SU-DHL-6 (cell line): Measurements from ENCODE around the gene CTCF.

ENCODE experiments used
- H2AFZ ChIP-seq: fragments of 200-600 bp; sonication (generic); 2 replicates; pipeline ENCODE4 v1.6.1; 2014; ENCODE audit warnings: low read depth, mild to moderate bottlenecking, moderate library complexity, mixed read lengths, antibody characterized with exemption, low read length; ENCODE audit not compliant: severe bottlenecking
- H3F3A ChIP-seq: fragments of 200-600 bp; shearing (Covaris generic); 2 replicates; pipeline ENCODE4 v1.6.0; 2016; ENCODE audit warnings: antibody characterized with exemption, mild to moderate bottlenecking; ENCODE audit not compliant: insufficient read depth
- H3K27ac ChIP-seq: fragments of 200-600 bp; sonication (generic); 2 replicates; pipeline ENCODE4 v1.5.1; 2016; ENCODE audit warnings: low read depth, mild to moderate bottlenecking, low read length, moderate library complexity, mixed read lengths
- H3K27me3 ChIP-seq: fragments of 200-600 bp; sonication (generic), shearing (Covaris generic); 2 replicates; pipeline ENCODE4 v1.6.0; 2014; ENCODE audit warnings: mild to moderate bottlenecking, low read length
- H3K36me3 ChIP-seq: fragments of 200-600 bp; sonication (generic); 2 replicates; pipeline ENCODE4 v1.6.1; 2014; ENCODE audit warnings: mild to moderate bottlenecking, low read length, mixed read lengths
- H3K4me2 ChIP-seq: fragments of 300-600, 200-600 bp; shearing (Covaris generic), sonication (generic); 2 replicates; pipeline ENCODE4 v1.6.0; 2014; ENCODE audit warnings: low read length, low read depth, mild to moderate bottlenecking; ENCODE audit not compliant: poor library complexity, severe bottlenecking
- H3K4me3 ChIP-seq: fragments of 200-600 bp; sonication (generic); 2 replicates; pipeline ENCODE4 v1.5.1; 2014; ENCODE audit warnings: antibody characterized with exemption, low read length, mild to moderate bottlenecking, mixed read lengths; ENCODE audit not compliant: insufficient read depth, poor library complexity, severe bottlenecking
- H3K79me2 ChIP-seq: fragments of 200-600 bp; sonication (generic); 2 replicates; pipeline ENCODE4 v1.6.1; 2014; ENCODE audit warnings: mild to moderate bottlenecking, low read length, moderate library complexity; ENCODE audit not compliant: insufficient read depth
- H3K9ac ChIP-seq: fragments of 200-600 bp; sonication (generic); 2 replicates; pipeline ENCODE4 v1.7.0; 2014; ENCODE audit warnings: mild to moderate bottlenecking, low read length
- H3K9me2 ChIP-seq: fragments of 200-600 bp; sonication (generic); replicated peaks from 2 replicates; pipeline ENCODE4 v1.6.1; 2014; ENCODE audit warnings: low read length; ENCODE audit not compliant: insufficient read depth
- H3K9me3 ChIP-seq: fragments of 200-600 bp; sonication (generic); 2 replicates; pipeline ENCODE4 v1.6.1; 2014; ENCODE audit warnings: low read length, mixed read lengths; ENCODE audit not compliant: insufficient read depth
- H4K20me1 ChIP-seq: fragments of 200-600 bp; sonication (generic); 2 replicates; pipeline ENCODE4 v1.6.1; 2014; ENCODE audit warnings: low read depth, mild to moderate bottlenecking, antibody characterized with exemption, low read length, moderate library complexity, mixed read lengths
- CTCF ChIP-seq: fragments of 200-600 bp; sonication (generic); IDR thresholded peaks from one replicate; pipeline ENCODE4 v1.5.1; 2017; ENCODE audit warnings: antibody characterized with exemption, mild to moderate bottlenecking, low read length, moderate library complexity; ENCODE audit not compliant: insufficient read depth, poor library complexity, severe bottlenecking
- EZH2phosphoT487 ChIP-seq: fragments of 200-600 bp; sonication (generic), shearing (Covaris generic); conservative IDR thresholded peaks from 2 replicates; pipeline ENCODE4 v1.6.1; 2018; ENCODE audit warnings: mild to moderate bottlenecking, antibody characterized with exemption, low read length, moderate library complexity, mixed read lengths

The CTCF gene

GRCh38 chr16:67544329-67544841, 17.9 kb upstream of the CTCF start:
- H3K79me2 ChIP-seq, result no peaks in the 10 kb centered on the region; the same call in 1 of the 2 replicates
- TF ChIP-seq CTCF, result no peak
- no peak for TF ChIP-seq EZH2phosphoT487
- H3K9me3 ChIP-seq, result no peaks in the 10 kb centered on the region
- H3K27me3 ChIP-seq, result no peaks in the 10 kb centered on the region
- H3K36me3 ChIP-seq, result no peaks in the 10 kb centered on the region
- no peaks in the 10 kb centered on the region for H3K9me2 ChIP-seq
- no peak overlapping the region for H3K27ac ChIP-seq
- no peak overlapping the region for H3K9ac ChIP-seq
- peaks cover 23% of the 10 kb centered on the region for H3F3A ChIP-seq
- no peaks in the 10 kb centered on the region for H4K20me1 ChIP-seq
- H2AFZ ChIP-seq, result no peak overlapping the region
- H3K4me2 ChIP-seq, result no peak overlapping the region
- H3K4me3 ChIP-seq, result no peak overlapping the region

- H4K20me1 ChIP-seq, result no peaks in the 10 kb centered on the region
- no peaks in the 10 kb centered on the region; the same call in 1 of the 2 replicates for H3K79me2 ChIP-seq
- H2AFZ ChIP-seq, result no peak overlapping the region
- H3K4me2 ChIP-seq, result no peak overlapping the region
- H3K9ac ChIP-seq, result no peak overlapping the region
- H3K27ac ChIP-seq, result no peak overlapping the region
- peaks cover 30% of the 10 kb centered on the region for H3F3A ChIP-seq
- H3K9me3 ChIP-seq, result no peaks in the 10 kb centered on the region
- no peak overlapping the region for H3K4me3 ChIP-seq
- no peaks in the 10 kb centered on the region for H3K9me2 ChIP-seq
- no peaks in the 10 kb centered on the region for H3K27me3 ChIP-seq
- H3K36me3 ChIP-seq, result no peaks in the 10 kb centered on the region
- no peak for TF ChIP-seq EZH2phosphoT487
Observed at GRCh38 chr16:67544844-67545664, 17.3 kb upstream of the CTCF start.

- Histone ChIP-seq H3K4me3 (no peak overlapping the region), H3K9me2 (no peaks in the 10 kb centered on the region), H3K79me2 (no peaks in the 10 kb centered on the region; the same call in 1 of the 2 replicates), H3K9me3 (no peaks in the 10 kb centered on the region), H2AFZ (no peak overlapping the region), H3K27me3 (no peaks in the 10 kb centered on the region), H3K4me2 (no peak overlapping the region), H3K9ac (no peak overlapping the region), H4K20me1 (no peaks in the 10 kb centered on the region), H3K36me3 (no peaks in the 10 kb centered on the region), H3K27ac (no peak overlapping the region), H3F3A (peaks cover 32% of the 10 kb centered on the region)
- TF ChIP-seq EZH2phosphoT487 (no peak), CTCF (no peak)
Observed at GRCh38 chr16:67545665-67546024, 16.7 kb upstream of the CTCF start.

- no peak overlapping the region for H3K4me3 ChIP-seq
- peaks cover 2% of the 10 kb centered on the region; the same call in 1 of the 2 replicates for H3K79me2 ChIP-seq
- no peak overlapping the region for H3K27ac ChIP-seq
Observed at GRCh38 chr16:67546091-67546501, 16.2 kb upstream of the CTCF start.

More at GRCh38 chr16:67546091-67546501, 16.2 kb upstream of the CTCF start:
- Histone ChIP-seq H3K9me3 (no peaks in the 10 kb centered on the region), H3K9ac (no peak overlapping the region), H3K36me3 (no peaks in the 10 kb centered on the region), H4K20me1 (no peaks in the 10 kb centered on the region), H3K27me3 (no peaks in the 10 kb centered on the region), H3F3A (peaks cover 32% of the 10 kb centered on the region), H3K4me2 (no peak overlapping the region), H2AFZ (no peak overlapping the region), H3K9me2 (no peaks in the 10 kb centered on the region)
- TF ChIP-seq CTCF (no peak), EZH2phosphoT487 (no peak)
